GM19035 (cell line): ENCODE results near the gene MARCKSL1.
A peak's percentile ranks its signal among the peaks of the same experiment; 100 is the strongest.
"Not testable (repeated sequence)": the region's sequence is repeated elsewhere in the genome, so short reads cannot be mapped to it uniquely, and the experiment has no call there.

Source experiments
- ATAC-seq: cut with Tn5 transposase; IDR thresholded peaks from one replicate; pipeline ENCODE4 v1.9.1; 2021; ENCODE audit not compliant: unreplicated experiment

The MARCKSL1 gene, protein sequence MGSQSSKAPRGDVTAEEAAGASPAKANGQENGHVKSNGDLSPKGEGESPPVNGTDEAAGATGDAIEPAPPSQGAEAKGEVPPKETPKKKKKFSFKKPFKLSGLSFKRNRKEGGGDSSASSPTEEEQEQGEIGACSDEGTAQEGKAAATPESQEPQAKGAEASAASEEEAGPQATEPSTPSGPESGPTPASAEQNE

GRCh38 chr1:32335790-32336590, at the start of gene MARCKSL1:
Gene MARCKSL1 (minus strand): TSS chr1:32336233. CDS start chr1:32336033, 200 bp downstream.
- peak; percentile 52 for ATAC-seq

GRCh38 chr1:32380057-32380456, 44.0 kb upstream of the MARCKSL1 start:
- ATAC-seq: no peak

- no peak for ATAC-seq
Observed at GRCh38 chr1:32377541-32378220, 41.6 kb upstream of the MARCKSL1 start.

DNA sequence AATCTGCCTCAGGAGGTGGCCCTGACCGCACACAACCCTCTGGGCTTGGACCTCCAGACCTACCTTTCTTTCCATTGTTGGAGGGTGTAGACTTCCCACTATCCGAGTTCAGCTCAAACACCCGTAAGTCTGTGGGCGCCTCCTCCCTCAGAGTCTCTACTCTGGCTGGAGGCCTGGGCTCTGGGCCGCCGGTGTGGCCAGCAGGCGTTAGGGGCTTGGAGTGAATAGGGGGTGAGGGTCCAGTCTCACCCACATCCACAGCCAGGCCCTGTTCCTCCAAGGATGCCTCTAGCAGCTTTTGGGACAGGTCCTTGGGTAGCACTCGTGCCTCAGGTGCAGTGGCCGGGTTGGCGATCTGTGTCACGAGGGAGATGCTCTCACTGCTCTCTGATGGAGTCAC, 40.2 kb upstream of the MARCKSL1 start:
- no peak for ATAC-seq

- no peak for ATAC-seq
Observed at GRCh38 chr1:32373996-32374592, 38.1 kb upstream of the MARCKSL1 start.

DNA sequence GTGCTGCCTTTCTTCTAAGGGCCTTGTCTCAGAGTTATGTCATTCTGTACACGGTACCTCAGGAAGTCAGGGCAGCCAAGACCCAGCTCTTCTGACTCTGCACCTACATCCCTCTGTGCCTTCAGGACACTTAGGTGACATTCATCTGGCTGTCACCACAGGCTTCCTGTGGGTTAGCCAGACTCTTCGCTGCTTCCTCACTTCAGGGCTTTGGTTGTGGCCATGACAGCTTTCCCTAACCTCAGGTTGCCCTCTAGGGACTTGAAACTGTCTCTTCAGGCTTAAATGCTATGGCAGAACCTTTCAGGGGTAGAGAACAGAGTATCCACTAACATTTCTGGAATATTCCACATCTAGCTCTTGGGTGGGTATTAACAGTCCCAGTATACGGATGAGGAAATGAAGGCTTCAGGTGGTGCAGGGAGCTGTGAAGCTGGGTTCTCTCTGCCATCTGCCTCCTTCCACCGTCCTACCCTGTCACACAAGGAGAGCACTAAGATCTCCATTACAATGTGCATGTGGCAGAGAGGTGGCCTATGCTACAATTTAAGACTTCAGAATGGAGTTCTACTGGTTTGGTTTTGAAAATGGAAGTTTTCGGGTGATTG, 36.2 kb upstream of the MARCKSL1 start:
- no peak for ATAC-seq

- ATAC-seq: no peak
Observed at GRCh38 chr1:32367912-32368635, 32.0 kb upstream of the MARCKSL1 start.

- ATAC-seq: no peak
Observed at GRCh38 chr1:32365445-32365844, 29.4 kb upstream of the MARCKSL1 start.

GRCh38 chr1:32364836-32365235, 28.8 kb upstream of the MARCKSL1 start:
- no peak for ATAC-seq

GRCh38 chr1:32363713-32364112, 27.7 kb upstream of the MARCKSL1 start:
- ATAC-seq: no peak

DNA sequence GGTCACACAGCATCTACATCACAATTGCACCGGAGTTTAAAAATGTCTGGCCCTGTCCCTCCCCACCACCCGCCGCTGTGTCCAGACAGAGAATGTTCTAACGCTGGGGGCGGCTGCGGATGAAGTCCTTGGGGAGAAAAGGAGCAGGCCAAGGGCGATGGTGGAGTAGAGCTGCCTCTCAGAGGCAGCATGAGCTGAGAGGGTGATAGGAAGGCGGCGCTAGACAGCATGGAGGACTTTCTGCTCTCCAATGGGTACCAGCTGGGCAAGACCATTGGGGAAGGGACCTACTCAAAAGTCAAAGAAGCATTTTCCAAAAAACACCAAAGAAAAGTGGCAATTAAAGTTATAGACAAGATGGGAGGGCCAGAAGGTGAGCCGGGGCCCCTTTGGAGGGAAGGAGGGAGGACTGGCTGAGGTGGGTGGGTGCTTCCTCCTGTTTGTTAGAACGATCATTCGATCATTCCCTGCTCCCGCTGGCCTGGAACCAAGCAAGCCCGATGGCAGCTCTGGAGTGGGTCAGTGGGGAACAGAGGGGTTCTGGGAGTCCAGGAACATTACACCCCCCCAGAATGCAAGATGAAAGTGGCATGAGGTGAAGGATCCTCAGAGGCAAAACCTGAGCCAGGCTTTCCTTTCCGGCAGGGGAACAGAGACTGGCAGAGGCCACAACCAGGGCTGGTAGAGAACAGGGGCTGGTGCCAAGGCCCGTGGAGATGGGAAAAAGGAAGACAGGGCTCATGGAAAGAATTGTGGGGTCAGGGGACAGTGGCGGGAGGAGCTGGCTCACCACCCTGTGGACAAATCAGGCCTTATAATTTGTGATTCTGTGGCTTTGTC, 26.7 kb upstream of the MARCKSL1 start, which contains the start of the genes FAM229A and TSSK3:
Gene FAM229A (minus strand): TSS at position 12 of the 840 bp plus-strand sequence. CDS start 394 bp downstream, outside the sequence.
Gene TSSK3 (plus strand): TSS at position 66 of the 840 bp plus-strand sequence. CDS start 163 bp downstream, at position 229.
- ATAC-seq: no peak

DNA sequence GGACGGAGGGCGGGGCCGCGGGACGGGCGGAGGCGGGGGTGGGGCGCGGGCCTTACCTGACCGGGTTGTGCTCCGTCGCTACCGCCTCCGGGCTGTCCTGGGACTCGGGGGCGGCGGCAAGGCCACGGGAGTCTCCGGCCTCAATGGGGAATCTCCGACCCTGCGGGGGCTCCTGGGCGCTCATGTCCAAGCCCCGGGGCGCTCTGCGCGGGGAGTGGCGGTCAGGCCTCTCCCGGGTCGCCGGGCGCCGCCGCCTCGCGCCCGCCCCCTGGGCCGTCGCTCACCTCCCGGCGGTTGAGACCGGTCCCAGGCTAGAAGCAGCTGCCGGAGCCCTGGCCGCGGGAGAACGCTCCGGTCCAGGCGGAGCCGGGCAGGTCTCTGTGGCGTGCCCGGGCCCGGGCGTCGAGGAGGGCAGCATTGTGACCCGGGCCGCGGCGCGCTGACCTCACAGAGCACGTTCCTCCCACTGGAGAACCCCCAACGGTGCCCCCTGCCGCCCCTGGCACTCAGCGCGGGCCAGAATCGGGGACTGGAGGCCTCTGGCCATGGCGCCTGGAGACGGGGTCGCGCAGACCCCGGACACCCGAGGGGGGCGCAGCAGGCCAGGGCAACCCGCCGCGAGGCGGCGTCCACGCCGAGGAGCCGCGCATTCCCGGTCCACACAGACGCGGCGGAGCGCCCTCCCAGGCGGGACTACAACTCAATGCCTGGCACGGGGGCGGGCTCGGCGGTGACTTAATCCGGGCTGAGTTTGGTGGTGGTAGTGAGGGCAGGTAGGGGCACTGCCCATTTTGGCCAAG, 25.8 kb upstream of the MARCKSL1 start:
- no peak for ATAC-seq

GRCh38 chr1:32361308-32361673, 25.3 kb upstream of the MARCKSL1 start:
- ATAC-seq: no peak

DNA sequence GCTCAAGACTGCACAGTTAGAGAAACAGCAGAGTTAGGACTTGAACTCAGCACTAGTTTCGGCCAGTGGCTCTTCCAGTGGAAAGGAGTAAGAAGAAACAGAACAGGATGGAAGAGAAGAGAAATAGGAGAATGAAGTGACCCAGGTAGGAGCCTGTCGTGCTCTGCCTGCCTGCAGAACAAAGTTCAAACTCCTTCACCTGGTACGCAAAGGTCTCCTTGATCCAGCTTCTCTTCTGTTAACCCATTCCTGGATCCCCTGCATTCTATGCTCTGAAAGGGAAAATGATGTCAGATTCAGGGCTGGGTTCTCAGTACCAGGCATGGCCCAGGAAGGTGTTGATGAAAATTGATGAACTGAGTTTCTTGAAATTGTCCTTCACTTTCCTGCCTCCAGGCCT, 22.4 kb upstream of the MARCKSL1 start:
- ATAC-seq: no peak

- no peak for ATAC-seq
Observed at GRCh38 chr1:32357614-32358013, 21.6 kb upstream of the MARCKSL1 start.

GRCh38 chr1:32356478-32356877, 20.4 kb upstream of the MARCKSL1 start:
- ATAC-seq: no peak

GRCh38 chr1:32355778-32356177, 19.7 kb upstream of the MARCKSL1 start:
- ATAC-seq: not testable (repeated sequence)

DNA sequence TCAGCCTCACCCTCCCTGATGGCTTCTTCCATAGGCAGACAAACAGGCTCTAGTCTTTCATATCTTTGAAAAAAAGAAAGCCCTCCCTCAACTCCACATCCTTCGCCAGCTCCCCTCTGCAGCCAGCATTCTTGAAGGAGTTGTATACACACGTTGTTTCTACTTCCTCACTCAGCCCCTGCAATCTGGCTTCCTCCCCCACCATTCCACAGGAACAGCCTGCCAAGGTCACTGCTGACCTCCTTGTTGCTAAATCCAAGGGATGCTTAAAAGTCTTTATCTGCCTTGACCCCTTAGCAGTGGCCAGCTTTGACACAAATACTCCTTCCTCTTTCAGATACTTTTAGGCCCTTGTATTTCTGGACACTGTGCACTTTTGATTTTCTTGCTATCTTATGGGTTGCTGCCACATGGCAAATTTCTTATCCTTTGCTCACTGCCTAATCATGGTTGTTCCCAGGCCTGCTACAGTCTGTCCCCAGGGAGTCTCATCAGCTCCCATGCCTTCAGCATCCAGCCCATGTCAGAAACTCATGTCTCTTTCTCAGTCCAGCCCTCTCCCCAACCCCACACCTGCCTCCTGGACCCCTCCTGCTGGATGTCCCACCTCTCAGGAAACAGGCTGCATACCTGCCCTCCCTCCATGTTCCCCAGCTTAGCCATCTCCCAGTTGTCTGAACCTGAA, 18.0 kb upstream of the MARCKSL1 start:
- no peak for ATAC-seq
